Lower lobe of right lung (tissue), 2 donors: ENCODE measurements around the gene HOXA7. TPM values are rescaled to one million over a fixed set of nuclear protein-coding genes. Genes with fewer than 3 reads are reported as not detected.

Experiments
- ATAC-seq, 2 donors: fragments of 200-7000 bp; cut with Tn5 transposase; one replicate each; pipeline ENCODE4 v1.9.1; 2020 to 2022; ENCODE audit warnings: mild to moderate bottlenecking in 2 of 2, moderate library complexity in 2 of 2
- DNase-seq: peaks from one replicate; pipeline ENCODE4 v3.0.0-alpha.2; 2020
- H3K27ac ChIP-seq: fragments of 200-600 bp; one replicate; pipeline ENCODE4 v1.8.0; 2022
- H3K27me3 ChIP-seq: fragments of 200-600 bp; one replicate; pipeline ENCODE4 v1.8.0; 2022; ENCODE audit warnings: low read depth
- H3K36me3 ChIP-seq: fragments of 200-600 bp; one replicate; pipeline ENCODE4 v1.8.0; 2022; ENCODE audit warnings: mild to moderate bottlenecking
- H3K4me1 ChIP-seq: fragments of 200-600 bp; one replicate; pipeline ENCODE4 v1.8.0; 2022
- H3K4me3 ChIP-seq: fragments of 200-600 bp; one replicate; pipeline ENCODE4 v1.8.0; 2022; ENCODE audit warnings: mild to moderate bottlenecking
- H3K9me3 ChIP-seq: fragments of 200-600 bp; one replicate; pipeline ENCODE4 v1.8.0; 2022
- CTCF ChIP-seq: fragments of 200-600 bp; IDR thresholded peaks from one replicate; pipeline ENCODE4 v1.8.0; 2022; ENCODE audit warnings: antibody characterized with exemption, mild to moderate bottlenecking
- intact Hi-C: fragments of 100-400 bp; cut with DNase I; formaldehyde crosslinking; loops from one replicate; pipeline ENCODE4 v1.11.0; 2022
- total RNA-seq: library from RNA; stranded (reverse); fragmentation: NEBNext Ultra II Directional; extraction: Animal tissue kit (Norgen Biotek cat#: 25700); gene quantifications from one replicate; pipeline ENCODE4 v1.2.1, GENCODE V29; 2021
- donor health status: DM: no; HTN: yes; CAD: no; lungs with severe emphysema.

HOXA7 gene
- total RNA-seq, 1 donor from 2014 or later: 2.2 TPM

- intact Hi-C loops: no loop called here
- H3K27ac ChIP-seq: no peak overlapping the region
- peaks cover 95% of the 10 kb centered on the region for H3K27me3 ChIP-seq
- H3K4me3 ChIP-seq: peak overlapping the region; percentile 63
- no peaks in the 10 kb centered on the region for H3K9me3 ChIP-seq
- peaks cover 44% of the 10 kb centered on the region for H3K4me1 ChIP-seq
- H3K36me3 ChIP-seq: no peaks in the 10 kb centered on the region
- DNase-seq (peak; percentile 46), ATAC-seq (no peak)
- no peak for TF ChIP-seq CTCF
Measured at GRCh38 chr7:27161721-27162560, 5.5 kb upstream of the HOXA7 start.

- no peak for TF ChIP-seq CTCF
- H3K27ac ChIP-seq: no peak overlapping the region
- peak; percentile 78 for DNase-seq
- H3K36me3 ChIP-seq: no peaks in the 10 kb centered on the region
- peaks cover 95% of the 10 kb centered on the region for H3K27me3 ChIP-seq
- peaks cover 48% of the 10 kb centered on the region for H3K4me1 ChIP-seq
- peak overlapping the region; percentile 63 for H3K4me3 ChIP-seq
- intact Hi-C loops: no loop called here
- ATAC-seq: peak; percentile 25 to 38
- H3K9me3 ChIP-seq: no peaks in the 10 kb centered on the region
Measured at GRCh38 chr7:27161214-27161720, 4.8 kb upstream of the HOXA7 start.

- H3K4me3 ChIP-seq: peak overlapping the region; percentile 63
- ATAC-seq: peak; percentile 88 to 92
- peaks cover 48% of the 10 kb centered on the region for H3K4me1 ChIP-seq
- no peaks in the 10 kb centered on the region for H3K9me3 ChIP-seq
- peak; percentile 100 for TF ChIP-seq CTCF
- DNase-seq: peak; percentile 93
- intact Hi-C loops: no loop called here
- H3K27ac ChIP-seq: peak overlapping the region; percentile 46
- H3K27me3 ChIP-seq: peaks cover 95% of the 10 kb centered on the region
- no peaks in the 10 kb centered on the region for H3K36me3 ChIP-seq
Measured at GRCh38 chr7:27160546-27161213, 4.2 kb upstream of the HOXA7 start.

- Histone ChIP-seq H3K4me3 (peak overlapping the region; percentile 63), H3K27me3 (peaks cover 95% of the 10 kb centered on the region), H3K27ac (peak overlapping the region; percentile 46), H3K36me3 (no peaks in the 10 kb centered on the region), H3K9me3 (no peaks in the 10 kb centered on the region), H3K4me1 (peaks cover 51% of the 10 kb centered on the region)
- ATAC-seq (peak in 1 of 2 donors; percentile 2), DNase-seq (no peak)
- intact Hi-C loops: no loop called here
- TF ChIP-seq CTCF: no peak
Measured at GRCh38 chr7:27160145-27160545, 3.7 kb upstream of the HOXA7 start.

GRCh38 chr7:27159266-27160144 lies 3.0 kb upstream of the HOXA7 start:
- ATAC-seq (no peak), DNase-seq (no peak)
- no peak for TF ChIP-seq CTCF
- Histone ChIP-seq H3K27me3 (peaks cover 95% of the 10 kb centered on the region), H3K27ac (no peak overlapping the region), H3K9me3 (no peaks in the 10 kb centered on the region), H3K36me3 (no peaks in the 10 kb centered on the region), H3K4me3 (peak overlapping the region; percentile 63), H3K4me1 (peaks cover 50% of the 10 kb centered on the region)
- intact Hi-C loops: loop anchor here (10.0 kb wide), 1 partner anchor 785 kb away; no protein-coding TSS in a partner anchor
